RWPE2 (cell line): ENCODE measurements around the gene PNPO.

ENCODE experiments used
- ATAC-seq: fragments of 200-7000 bp; cut with Tn5 transposase; 3 replicates; pipeline ENCODE4 v1.9.1; 2021; ENCODE audit warnings: low read depth
- DNase-seq: peaks from one replicate; pipeline ENCODE4 v3.0.0-alpha.2; 2020; ENCODE audit warnings: low spot score
- H3K27ac ChIP-seq: fragments of 450-650 bp; 2 replicates; pipeline ENCODE4 v1.5.1; 2017; ENCODE audit warnings: mild to moderate bottlenecking; ENCODE audit not compliant: poor library complexity, severe bottlenecking
- H3K27me3 ChIP-seq: fragments of 250-450 bp; sonication (Bioruptor Pico); 2 replicates; pipeline ENCODE4 v1.5.1; 2021; ENCODE audit warnings: mild to moderate bottlenecking, moderate library complexity; ENCODE audit not compliant: insufficient read depth, poor library complexity, severe bottlenecking
- H3K36me3 ChIP-seq: fragments of 250-450 bp; sonication (Bioruptor Pico); 2 replicates; pipeline ENCODE4 v1.5.1; 2020; ENCODE audit warnings: low read depth, mild to moderate bottlenecking, moderate library complexity
- H3K4me1 ChIP-seq: fragments of 250-450 bp; sonication (Bioruptor Pico); 2 replicates; pipeline ENCODE4 v1.5.1; 2021; ENCODE audit warnings: mild to moderate bottlenecking, moderate library complexity; ENCODE audit not compliant: insufficient read depth, poor library complexity, severe bottlenecking
- H3K4me3 ChIP-seq: fragments of 250-450 bp; sonication (Bioruptor Pico); 2 replicates; pipeline ENCODE4 v1.5.1; 2021; ENCODE audit warnings: mild to moderate bottlenecking, moderate library complexity; ENCODE audit not compliant: severe bottlenecking
- H3K9me3 ChIP-seq: fragments of 250-450 bp; sonication (Bioruptor Pico); 2 replicates; pipeline ENCODE4 v1.5.1; 2021; ENCODE audit warnings: mild to moderate bottlenecking, moderate library complexity; ENCODE audit not compliant: severe bottlenecking
- TF ChIP-seq, protein P1 (sequence below): fragments of 450-650 bp; IDR thresholded peaks from one replicate; pipeline ENCODE4 v1.5.1; 2017; ENCODE audit warnings: mild to moderate bottlenecking, moderate library complexity; ENCODE audit not compliant: poor library complexity, severe bottlenecking

Gene PNPO

DNA sequence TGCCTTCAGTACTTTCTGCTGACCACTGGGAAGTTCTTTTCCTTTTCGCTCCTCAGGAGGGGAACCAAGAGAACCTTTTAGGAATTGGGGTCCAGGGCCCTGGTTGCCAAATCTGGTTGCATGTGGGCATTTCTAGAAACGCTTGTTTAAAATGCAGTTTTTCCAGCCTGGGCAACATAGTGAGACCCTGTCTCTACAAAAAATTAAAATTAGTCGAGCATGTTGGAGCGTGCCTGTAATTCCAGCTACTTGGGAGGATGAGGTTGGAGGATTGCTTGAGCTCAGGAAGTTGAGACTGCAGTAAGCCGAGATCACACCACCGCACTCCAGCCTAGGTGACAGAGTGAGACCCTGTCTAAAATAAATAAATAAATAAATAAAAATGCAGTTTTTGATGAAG is 1.2 kb downstream of the PNPO start:
- Histone ChIP-seq H3K27ac (peak overlapping the region; percentile 50), H3K9me3 (no peaks in the 10 kb centered on the region), H3K4me1 (peaks cover 16% of the 10 kb centered on the region), H3K27me3 (no peaks in the 10 kb centered on the region), H3K4me3 (peak overlapping the region; percentile 64), H3K36me3 (peaks cover 35% of the 10 kb centered on the region)
- DNase-seq (no peak), ATAC-seq (no peak)
- TF ChIP-seq, protein P1, sequence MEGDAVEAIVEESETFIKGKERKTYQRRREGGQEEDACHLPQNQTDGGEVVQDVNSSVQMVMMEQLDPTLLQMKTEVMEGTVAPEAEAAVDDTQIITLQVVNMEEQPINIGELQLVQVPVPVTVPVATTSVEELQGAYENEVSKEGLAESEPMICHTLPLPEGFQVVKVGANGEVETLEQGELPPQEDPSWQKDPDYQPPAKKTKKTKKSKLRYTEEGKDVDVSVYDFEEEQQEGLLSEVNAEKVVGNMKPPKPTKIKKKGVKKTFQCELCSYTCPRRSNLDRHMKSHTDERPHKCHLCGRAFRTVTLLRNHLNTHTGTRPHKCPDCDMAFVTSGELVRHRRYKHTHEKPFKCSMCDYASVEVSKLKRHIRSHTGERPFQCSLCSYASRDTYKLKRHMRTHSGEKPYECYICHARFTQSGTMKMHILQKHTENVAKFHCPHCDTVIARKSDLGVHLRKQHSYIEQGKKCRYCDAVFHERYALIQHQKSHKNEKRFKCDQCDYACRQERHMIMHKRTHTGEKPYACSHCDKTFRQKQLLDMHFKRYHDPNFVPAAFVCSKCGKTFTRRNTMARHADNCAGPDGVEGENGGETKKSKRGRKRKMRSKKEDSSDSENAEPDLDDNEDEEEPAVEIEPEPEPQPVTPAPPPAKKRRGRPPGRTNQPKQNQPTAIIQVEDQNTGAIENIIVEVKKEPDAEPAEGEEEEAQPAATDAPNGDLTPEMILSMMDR = no peak

DNA sequence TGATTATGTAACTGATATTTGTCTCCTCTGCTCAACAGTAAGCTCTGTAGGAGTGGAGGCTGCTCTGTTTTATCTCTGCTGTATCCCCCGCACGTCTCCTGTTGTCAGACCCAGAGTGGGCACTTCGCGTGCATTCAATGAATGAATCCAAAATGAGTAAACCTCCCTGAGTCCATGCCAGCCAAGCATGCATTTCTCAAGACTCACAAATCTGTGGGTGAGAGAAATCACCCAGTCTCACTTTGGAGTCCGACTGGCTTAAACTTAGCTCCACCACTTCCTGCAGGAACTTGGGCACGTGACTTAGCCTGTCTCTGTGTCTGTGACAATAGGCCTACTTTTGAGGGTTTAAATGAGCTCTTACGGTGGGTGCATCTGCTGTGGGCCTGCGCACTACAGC is 3.7 kb downstream of the PNPO start:
- Histone ChIP-seq H3K4me1 (peaks cover 18% of the 10 kb centered on the region), H3K4me3 (no peak overlapping the region), H3K9me3 (no peaks in the 10 kb centered on the region), H3K27ac (no peak overlapping the region), H3K36me3 (peaks cover 53% of the 10 kb centered on the region), H3K27me3 (no peaks in the 10 kb centered on the region)
- TF ChIP-seq, protein P1 = no peak
- ATAC-seq (no peak), DNase-seq (no peak)

DNA sequence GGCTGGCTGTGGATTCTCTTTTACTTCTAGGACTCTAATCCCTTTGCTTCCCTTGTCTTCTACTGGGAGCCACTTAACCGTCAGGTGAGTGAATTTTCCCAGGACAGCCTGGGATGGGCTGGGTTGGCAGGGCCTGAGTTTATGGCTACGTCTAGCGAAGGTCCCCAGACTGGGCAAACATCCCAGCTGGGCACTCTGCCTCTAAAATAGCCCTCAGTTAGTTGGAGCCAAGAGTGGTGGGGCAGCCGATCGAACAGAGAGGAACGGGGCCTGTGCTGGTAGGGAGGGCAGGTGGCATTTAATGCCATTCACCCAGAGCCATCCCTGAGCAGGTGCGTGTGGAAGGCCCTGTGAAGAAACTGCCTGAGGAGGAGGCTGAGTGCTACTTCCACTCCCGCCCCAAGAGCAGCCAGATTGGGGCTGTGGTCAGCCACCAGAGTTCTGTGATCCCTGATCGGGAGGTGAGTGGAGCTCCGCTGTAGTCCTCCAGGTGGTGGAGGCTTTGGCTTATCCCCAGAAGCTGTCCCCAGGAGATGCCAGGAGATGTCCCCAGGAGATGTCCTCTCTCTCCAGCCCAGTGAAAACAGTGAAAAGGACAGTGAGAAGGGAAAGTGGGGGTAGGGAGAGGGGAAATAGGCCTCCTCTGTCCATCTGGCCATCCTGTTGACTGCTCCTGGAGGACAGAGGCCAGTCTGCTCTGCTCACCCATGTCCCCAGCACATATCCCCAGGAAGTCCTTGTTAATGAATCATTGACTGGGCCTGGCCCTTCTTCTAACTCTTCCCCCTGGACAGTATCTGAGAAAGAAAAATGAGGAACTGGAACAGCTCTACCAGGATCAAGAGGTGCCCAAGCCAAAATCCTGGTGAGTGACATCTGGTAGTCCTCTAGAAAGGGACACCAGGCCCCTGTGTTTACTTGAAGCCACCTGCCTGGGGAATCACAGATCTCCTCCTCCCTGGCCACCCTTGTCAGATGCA is 4.4 kb downstream of the PNPO start:
- peaks cover 17% of the 10 kb centered on the region for H3K4me1 ChIP-seq
- no peaks in the 10 kb centered on the region for H3K27me3 ChIP-seq
- H3K9me3 ChIP-seq = no peaks in the 10 kb centered on the region
- H3K27ac ChIP-seq = peak overlapping the region; percentile 59
- TF ChIP-seq, protein P1 = no peak
- H3K36me3 ChIP-seq = peaks cover 55% of the 10 kb centered on the region
- DNase-seq (no peak), ATAC-seq (no peak)
- no peak overlapping the region for H3K4me3 ChIP-seq

DNA sequence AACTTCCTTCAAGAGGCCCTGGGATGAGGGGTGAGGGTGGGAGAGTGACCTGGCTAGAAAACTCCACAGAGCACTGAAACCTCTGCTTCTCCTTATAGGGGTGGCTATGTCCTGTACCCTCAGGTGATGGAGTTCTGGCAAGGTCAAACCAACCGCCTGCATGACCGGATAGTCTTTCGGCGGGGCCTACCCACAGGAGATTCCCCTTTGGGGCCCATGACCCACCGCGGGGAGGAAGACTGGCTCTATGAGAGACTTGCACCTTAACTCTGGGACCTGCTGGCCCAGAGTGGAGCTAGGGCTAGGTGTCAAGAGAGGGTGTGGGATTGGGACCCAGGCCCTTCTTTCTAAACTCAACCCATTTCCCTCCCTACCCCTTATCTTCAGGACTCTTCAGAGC is 5.1 kb downstream of the PNPO start:
- Histone ChIP-seq H3K4me3 (no peak overlapping the region), H3K9me3 (no peaks in the 10 kb centered on the region), H3K27ac (peak overlapping the region; percentile 59), H3K27me3 (no peaks in the 10 kb centered on the region), H3K4me1 (peaks cover 13% of the 10 kb centered on the region), H3K36me3 (peaks cover 55% of the 10 kb centered on the region)
- DNase-seq (no peak), ATAC-seq (no peak)
- TF ChIP-seq, protein P1 = no peak

DNA sequence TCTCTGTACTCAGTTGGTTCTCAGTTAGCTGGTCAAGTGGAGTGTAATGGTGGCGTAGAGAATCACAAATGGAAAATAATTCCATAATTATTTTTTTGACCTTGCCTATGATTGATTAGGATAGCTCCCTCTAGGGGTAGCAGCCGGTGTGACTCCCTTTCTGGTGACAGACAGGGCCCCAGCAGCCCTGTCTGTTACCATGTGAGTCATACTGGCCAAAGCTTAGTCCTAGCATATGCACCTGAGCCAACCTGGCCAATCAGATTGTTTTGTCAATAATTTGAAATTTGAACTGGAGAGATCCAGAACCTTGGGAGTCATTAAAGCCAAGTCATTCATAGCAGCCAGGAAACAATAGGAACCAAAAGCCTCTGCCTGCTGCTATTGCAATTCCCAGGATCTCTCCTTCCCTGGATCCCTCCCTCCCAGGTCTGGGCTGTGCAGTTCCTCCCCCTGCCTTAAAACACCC is 5.6 kb downstream of the PNPO start:
- no peaks in the 10 kb centered on the region for H3K27me3 ChIP-seq
- TF ChIP-seq, protein P1 = peak; percentile 94
- peak; percentile 89 for DNase-seq
- peak; percentile 94 for ATAC-seq
- no peak overlapping the region for H3K4me3 ChIP-seq
- peak overlapping the region; percentile 59 for H3K27ac ChIP-seq
- H3K9me3 ChIP-seq = no peaks in the 10 kb centered on the region
- H3K36me3 ChIP-seq = peaks cover 55% of the 10 kb centered on the region
- H3K4me1 ChIP-seq = peaks cover 13% of the 10 kb centered on the region
